Astrocyte of the cerebellum (primary cell): ENCODE data around the gene SLC16A5.
"Not testable (repeated sequence)": the region's sequence is repeated elsewhere in the genome, so short reads cannot be mapped to it uniquely, and the experiment has no call there.

Experiments used
- DNase-seq: peaks from one replicate; pipeline ENCODE4 v3.0.0-alpha.2; 2011; ENCODE audit warnings: low read depth
- H3K4me3 ChIP-seq: 2 replicates; pipeline ENCODE4 v1.5.1; 2011; ENCODE audit warnings: mild to moderate bottlenecking, low read depth, low read length, moderate library complexity
- CTCF ChIP-seq: IDR thresholded peaks from 2 replicates; pipeline ENCODE4 v1.5.1; 2012; ENCODE audit warnings: low read length, low read depth, moderate library complexity, mild to moderate bottlenecking; ENCODE audit errors: missing control alignments
- in situ Hi-C: cut with HindIII; loops from 2 replicates; pipeline ENCODE4 v1.10.0; 2017; ENCODE audit warnings: low sequenced_read_pairs

The SLC16A5 gene

GRCh38 chr17:75131278-75132017, 43.7 kb downstream of the SLC16A5 start, which contains the start of gene NT5C:
Gene NT5C (minus strand): TSS chr17:75131742. CDS start chr17:75131707, 35 bp downstream.
- TF ChIP-seq CTCF = peak; percentile 70
- H3K4me3 ChIP-seq = peak within 1 kb of the TSS; percentile 82
- in situ Hi-C loops = no loop called here
- DNase-seq = peak; percentile 34

GRCh38 chr17:75132018-75133000, 44.6 kb downstream of the SLC16A5 start:
- DNase-seq, in situ Hi-C loops: not testable (repeated sequence)
- peak overlapping the region; percentile 82 for H3K4me3 ChIP-seq

- in situ Hi-C loops = no loop called here
- no peak for DNase-seq
- H3K4me3 ChIP-seq = no peak overlapping the region
- no peak for TF ChIP-seq CTCF
Observed at GRCh38 chr17:75133001-75133400, 45.2 kb downstream of the SLC16A5 start.

- in situ Hi-C loops, H3K4me3 ChIP-seq, DNase-seq: not testable (repeated sequence)
Observed at GRCh38 chr17:75133607-75134347, 46.0 kb downstream of the SLC16A5 start.

- TF ChIP-seq CTCF = no peak
- no peak overlapping the region for H3K4me3 ChIP-seq
- DNase-seq = no peak
- in situ Hi-C loops = loop anchor here (5.0 kb wide), 1 partner anchor 83 kb away; no protein-coding TSS in a partner anchor
Observed at GRCh38 chr17:75135452-75135851, 47.7 kb downstream of the SLC16A5 start.

- in situ Hi-C loops = loop anchor here (5.0 kb wide), 1 partner anchor 84 kb away; no protein-coding TSS in a partner anchor
- no peak for DNase-seq
Observed at GRCh38 chr17:75135946-75136345, 48.2 kb downstream of the SLC16A5 start.

GRCh38 chr17:75137762-75138161, 50.0 kb downstream of the SLC16A5 start:
- in situ Hi-C loops = loop anchor here (5.0 kb wide), 1 partner anchor 85 kb away; no protein-coding TSS in a partner anchor
- H3K4me3 ChIP-seq, DNase-seq: not testable (repeated sequence)

More at GRCh38 chr17:75135946-75136345, 48.2 kb downstream of the SLC16A5 start:
- TF ChIP-seq CTCF = no peak
- no peak overlapping the region for H3K4me3 ChIP-seq
